OCI-LY3 (cell line): ENCODE data around the gene TECPR1.

Source experiments
- EZH2phosphoT487 ChIP-seq: fragments of 200-600 bp; shearing (Covaris generic); IDR thresholded peaks from 2 replicates; pipeline ENCODE4 v1.6.1; 2018; ENCODE audit warnings: antibody characterized with exemption, mixed run types, low read depth
- TF ChIP-seq, protein P1 (sequence below): fragments of 200-600, 300-600 bp; sonication (generic); IDR thresholded peaks from 2 replicates; pipeline ENCODE4 v1.5.1; 2014; ENCODE audit warnings: antibody characterized with exemption, low read length, low read depth

DNA sequence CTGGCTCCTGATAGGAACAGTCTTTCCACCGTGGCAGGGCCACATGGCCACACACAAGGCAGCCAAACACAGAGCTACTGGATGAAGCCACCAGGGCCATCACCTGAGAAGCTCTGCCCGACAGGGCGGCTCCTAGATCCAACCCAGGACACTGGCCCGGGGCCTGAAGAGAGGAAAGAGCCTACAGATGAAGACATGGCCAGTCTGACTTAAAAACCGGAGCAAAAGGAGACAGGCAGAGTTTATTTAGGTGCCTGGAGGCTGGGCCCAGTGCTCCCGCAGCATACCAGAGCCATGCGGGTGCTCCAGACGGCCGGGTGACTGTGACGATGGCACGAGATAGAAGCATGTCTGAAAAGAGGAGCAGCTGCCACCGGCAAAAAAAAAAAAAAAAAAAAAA, 3.9 kb downstream of the TECPR1 start:
- TF ChIP-seq, protein P1, sequence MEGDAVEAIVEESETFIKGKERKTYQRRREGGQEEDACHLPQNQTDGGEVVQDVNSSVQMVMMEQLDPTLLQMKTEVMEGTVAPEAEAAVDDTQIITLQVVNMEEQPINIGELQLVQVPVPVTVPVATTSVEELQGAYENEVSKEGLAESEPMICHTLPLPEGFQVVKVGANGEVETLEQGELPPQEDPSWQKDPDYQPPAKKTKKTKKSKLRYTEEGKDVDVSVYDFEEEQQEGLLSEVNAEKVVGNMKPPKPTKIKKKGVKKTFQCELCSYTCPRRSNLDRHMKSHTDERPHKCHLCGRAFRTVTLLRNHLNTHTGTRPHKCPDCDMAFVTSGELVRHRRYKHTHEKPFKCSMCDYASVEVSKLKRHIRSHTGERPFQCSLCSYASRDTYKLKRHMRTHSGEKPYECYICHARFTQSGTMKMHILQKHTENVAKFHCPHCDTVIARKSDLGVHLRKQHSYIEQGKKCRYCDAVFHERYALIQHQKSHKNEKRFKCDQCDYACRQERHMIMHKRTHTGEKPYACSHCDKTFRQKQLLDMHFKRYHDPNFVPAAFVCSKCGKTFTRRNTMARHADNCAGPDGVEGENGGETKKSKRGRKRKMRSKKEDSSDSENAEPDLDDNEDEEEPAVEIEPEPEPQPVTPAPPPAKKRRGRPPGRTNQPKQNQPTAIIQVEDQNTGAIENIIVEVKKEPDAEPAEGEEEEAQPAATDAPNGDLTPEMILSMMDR, result no peak
- TF ChIP-seq EZH2phosphoT487, result no peak
